OCI-LY3 (cell line): ENCODE data around the gene ZBTB7C.

Experiments
- H2AFZ ChIP-seq: fragments of 200-600, 300-600 bp; shearing (Covaris generic); 2 replicates; pipeline ENCODE4 v1.6.0; 2014; ENCODE audit warnings: antibody characterized with exemption, low read depth, low read length
- H3K27ac ChIP-seq: fragments of 200-600, 300-600 bp; sonication (generic); 2 replicates; pipeline ENCODE4 v1.5.1; 2014; ENCODE audit warnings: mild to moderate bottlenecking, low read length, moderate library complexity, mixed read lengths
- H3K27me3 ChIP-seq: fragments of 200-600, 300-600 bp; sonication (generic); 2 replicates; pipeline ENCODE4 v1.6.1; 2014; ENCODE audit warnings: low read depth, low read length, mixed read lengths
- H3K36me3 ChIP-seq: fragments of 200-600, 300-600 bp; sonication (generic); replicated peaks from 2 replicates; pipeline ENCODE3; 2014; ENCODE audit warnings: low read depth, low read length, mixed read lengths
- H3K4me1 ChIP-seq: fragments of 300-600, 200-600 bp; sonication (generic); 2 replicates; pipeline ENCODE4 v1.6.1; 2014; ENCODE audit warnings: low read length, mixed read lengths
- H3K4me2 ChIP-seq: fragments of 200-600, 300-600 bp; sonication (generic); 2 replicates; pipeline ENCODE4 v1.6.1; 2014; ENCODE audit warnings: low read length, mixed read lengths
- H3K4me3 ChIP-seq: fragments of 300-600, 200-600 bp; sonication (generic); 2 replicates; pipeline ENCODE4 v1.5.1; 2014; ENCODE audit warnings: antibody characterized with exemption, mild to moderate bottlenecking, low read length, moderate library complexity
- H3K79me2 ChIP-seq: fragments of 300-600, 200-600 bp; shearing (Covaris generic); 2 replicates; pipeline ENCODE4 v1.6.1; 2014; ENCODE audit warnings: mild to moderate bottlenecking, low read length, mixed read lengths
- H3K9ac ChIP-seq: fragments of 300-600, 200-600 bp; shearing (Covaris generic); 2 replicates; pipeline ENCODE4 v1.6.0; 2014; ENCODE audit warnings: mild to moderate bottlenecking, low read length, moderate library complexity
- H3K9me3 ChIP-seq: fragments of 200-600, 300-600 bp; shearing (Covaris generic); 2 replicates; pipeline ENCODE4 v1.6.1; 2014; ENCODE audit warnings: low read length, mixed read lengths; ENCODE audit not compliant: insufficient read depth
- H4K20me1 ChIP-seq: fragments of 200-600, 300-600 bp; sonication (generic); 2 replicates; pipeline ENCODE4 v1.6.1; 2016; ENCODE audit warnings: low read length, mixed read lengths; ENCODE audit not compliant: insufficient read depth
- EZH2phosphoT487 ChIP-seq: fragments of 200-600 bp; shearing (Covaris generic); IDR thresholded peaks from 2 replicates; pipeline ENCODE4 v1.6.1; 2018; ENCODE audit warnings: antibody characterized with exemption, mixed run types, low read depth
- TF ChIP-seq, protein P1 (sequence below): fragments of 200-600, 300-600 bp; sonication (generic); IDR thresholded peaks from 2 replicates; pipeline ENCODE4 v1.5.1; 2014; ENCODE audit warnings: antibody characterized with exemption, low read length, low read depth

Gene ZBTB7C

DNA sequence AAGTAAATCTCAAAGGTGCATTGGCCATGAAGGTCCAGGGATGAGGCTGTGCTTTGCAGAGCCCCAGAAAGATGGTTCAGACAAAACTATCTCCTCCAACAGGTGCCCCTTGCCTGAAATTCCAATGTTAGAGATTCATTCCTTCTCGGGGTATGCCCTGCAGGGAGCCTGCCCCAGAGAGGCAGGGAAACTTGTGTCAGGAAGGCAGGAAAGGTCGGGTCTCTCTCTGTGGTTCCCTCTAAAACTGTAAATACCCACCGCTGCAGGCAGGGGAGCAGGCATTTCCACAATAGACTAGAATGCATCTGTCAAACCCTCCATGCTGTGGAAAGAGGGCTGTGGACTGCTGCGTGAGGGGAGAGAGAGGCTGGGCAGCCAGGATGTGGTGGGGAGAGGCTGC is 271.0 kb downstream of the ZBTB7C start:
- Histone ChIP-seq H2AFZ (no peak overlapping the region), H4K20me1 (no peaks in the 10 kb centered on the region), H3K4me3 (no peak overlapping the region), H3K27ac (no peak overlapping the region), H3K27me3 (peaks cover 27% of the 10 kb centered on the region), H3K9ac (no peak overlapping the region), H3K9me3 (no peaks in the 10 kb centered on the region), H3K4me1 (no peaks in the 10 kb centered on the region), H3K79me2 (no peaks in the 10 kb centered on the region), H3K4me2 (no peak overlapping the region), H3K36me3 (no peaks in the 10 kb centered on the region)
- TF ChIP-seq, protein P1, sequence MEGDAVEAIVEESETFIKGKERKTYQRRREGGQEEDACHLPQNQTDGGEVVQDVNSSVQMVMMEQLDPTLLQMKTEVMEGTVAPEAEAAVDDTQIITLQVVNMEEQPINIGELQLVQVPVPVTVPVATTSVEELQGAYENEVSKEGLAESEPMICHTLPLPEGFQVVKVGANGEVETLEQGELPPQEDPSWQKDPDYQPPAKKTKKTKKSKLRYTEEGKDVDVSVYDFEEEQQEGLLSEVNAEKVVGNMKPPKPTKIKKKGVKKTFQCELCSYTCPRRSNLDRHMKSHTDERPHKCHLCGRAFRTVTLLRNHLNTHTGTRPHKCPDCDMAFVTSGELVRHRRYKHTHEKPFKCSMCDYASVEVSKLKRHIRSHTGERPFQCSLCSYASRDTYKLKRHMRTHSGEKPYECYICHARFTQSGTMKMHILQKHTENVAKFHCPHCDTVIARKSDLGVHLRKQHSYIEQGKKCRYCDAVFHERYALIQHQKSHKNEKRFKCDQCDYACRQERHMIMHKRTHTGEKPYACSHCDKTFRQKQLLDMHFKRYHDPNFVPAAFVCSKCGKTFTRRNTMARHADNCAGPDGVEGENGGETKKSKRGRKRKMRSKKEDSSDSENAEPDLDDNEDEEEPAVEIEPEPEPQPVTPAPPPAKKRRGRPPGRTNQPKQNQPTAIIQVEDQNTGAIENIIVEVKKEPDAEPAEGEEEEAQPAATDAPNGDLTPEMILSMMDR = no peak
- no peak for TF ChIP-seq EZH2phosphoT487

DNA sequence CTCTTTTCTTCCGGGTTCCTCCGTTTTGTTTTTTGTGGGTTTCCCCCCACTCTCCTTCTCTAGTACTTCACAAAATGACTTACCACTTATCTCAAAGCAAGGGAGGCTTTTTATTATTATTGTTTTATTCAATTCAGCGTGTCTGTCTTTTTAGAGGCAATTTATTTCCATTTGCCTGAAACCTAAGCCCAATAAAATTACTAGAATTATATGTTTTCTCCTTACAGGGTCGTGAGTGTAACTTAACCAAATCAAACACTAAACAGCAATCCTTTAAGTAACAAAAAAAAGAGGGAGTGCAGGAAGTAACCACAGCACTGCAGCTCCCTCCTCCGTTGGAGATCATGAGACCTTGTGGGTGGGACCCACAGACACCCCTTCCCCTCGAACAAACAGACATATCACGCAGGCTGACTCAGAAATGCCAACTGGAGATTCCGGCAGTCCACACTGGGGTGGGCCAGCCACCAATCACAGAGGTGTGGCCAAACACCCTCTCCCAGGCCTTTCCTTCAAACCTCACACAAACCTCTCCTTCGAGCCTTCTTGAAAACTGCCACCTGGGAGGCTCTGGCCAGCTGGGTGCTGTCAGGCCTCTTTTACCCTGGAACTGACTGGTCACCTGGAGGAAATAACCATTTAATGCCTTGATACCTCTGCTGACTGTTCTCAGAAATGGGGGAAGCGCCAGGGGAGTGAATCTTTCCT is 271.7 kb downstream of the ZBTB7C start:
- H3K9ac ChIP-seq = no peak overlapping the region
- H3K27me3 ChIP-seq = peaks cover 29% of the 10 kb centered on the region
- no peak overlapping the region for H2AFZ ChIP-seq
- no peak overlapping the region for H3K4me3 ChIP-seq
- H3K9me3 ChIP-seq = no peaks in the 10 kb centered on the region
- H3K4me1 ChIP-seq = no peaks in the 10 kb centered on the region
- no peaks in the 10 kb centered on the region for H4K20me1 ChIP-seq
- H3K4me2 ChIP-seq = no peak overlapping the region
- no peak for TF ChIP-seq EZH2phosphoT487
- TF ChIP-seq, protein P1 = no peak
- H3K36me3 ChIP-seq = no peaks in the 10 kb centered on the region
- no peak overlapping the region for H3K27ac ChIP-seq
- H3K79me2 ChIP-seq = no peaks in the 10 kb centered on the region

DNA sequence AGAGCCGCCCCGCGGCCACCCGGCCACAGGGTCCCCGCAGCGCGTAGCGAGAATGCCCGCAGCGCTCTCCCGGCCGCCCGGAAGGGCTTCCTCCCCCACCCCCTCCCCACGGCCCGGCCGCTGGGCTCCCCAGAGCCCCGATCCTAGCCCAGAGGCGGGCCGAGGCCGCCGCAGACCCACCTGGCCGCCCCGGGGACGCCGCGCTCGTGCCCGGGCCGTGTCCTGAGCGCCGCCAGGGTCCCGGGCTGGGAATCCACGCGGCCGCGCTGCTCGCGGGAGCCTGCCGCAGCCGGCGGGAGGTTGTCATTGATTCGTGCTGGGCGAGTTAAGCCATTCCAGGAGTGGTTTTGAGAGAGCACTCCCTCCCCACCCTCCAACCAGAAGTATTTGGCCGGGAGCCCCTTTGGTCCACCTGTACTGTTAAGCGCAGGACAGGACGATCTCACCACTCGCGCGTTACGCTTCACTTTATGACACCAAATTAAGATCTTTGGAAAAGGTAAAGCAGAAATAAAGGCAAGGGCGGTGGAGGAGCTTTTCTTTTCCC is 272.3 kb downstream of the ZBTB7C start:
- no peaks in the 10 kb centered on the region for H3K9me3 ChIP-seq
- H3K79me2 ChIP-seq = no peaks in the 10 kb centered on the region
- H3K4me1 ChIP-seq = no peaks in the 10 kb centered on the region
- H3K4me2 ChIP-seq = no peak overlapping the region
- H2AFZ ChIP-seq = no peak overlapping the region
- H3K9ac ChIP-seq = no peak overlapping the region
- peaks cover 35% of the 10 kb centered on the region for H3K27me3 ChIP-seq
- H4K20me1 ChIP-seq = no peaks in the 10 kb centered on the region
- no peaks in the 10 kb centered on the region for H3K36me3 ChIP-seq
- H3K4me3 ChIP-seq = no peak overlapping the region
- no peak for TF ChIP-seq EZH2phosphoT487
- TF ChIP-seq, protein P1 = no peak
- no peak overlapping the region for H3K27ac ChIP-seq

DNA sequence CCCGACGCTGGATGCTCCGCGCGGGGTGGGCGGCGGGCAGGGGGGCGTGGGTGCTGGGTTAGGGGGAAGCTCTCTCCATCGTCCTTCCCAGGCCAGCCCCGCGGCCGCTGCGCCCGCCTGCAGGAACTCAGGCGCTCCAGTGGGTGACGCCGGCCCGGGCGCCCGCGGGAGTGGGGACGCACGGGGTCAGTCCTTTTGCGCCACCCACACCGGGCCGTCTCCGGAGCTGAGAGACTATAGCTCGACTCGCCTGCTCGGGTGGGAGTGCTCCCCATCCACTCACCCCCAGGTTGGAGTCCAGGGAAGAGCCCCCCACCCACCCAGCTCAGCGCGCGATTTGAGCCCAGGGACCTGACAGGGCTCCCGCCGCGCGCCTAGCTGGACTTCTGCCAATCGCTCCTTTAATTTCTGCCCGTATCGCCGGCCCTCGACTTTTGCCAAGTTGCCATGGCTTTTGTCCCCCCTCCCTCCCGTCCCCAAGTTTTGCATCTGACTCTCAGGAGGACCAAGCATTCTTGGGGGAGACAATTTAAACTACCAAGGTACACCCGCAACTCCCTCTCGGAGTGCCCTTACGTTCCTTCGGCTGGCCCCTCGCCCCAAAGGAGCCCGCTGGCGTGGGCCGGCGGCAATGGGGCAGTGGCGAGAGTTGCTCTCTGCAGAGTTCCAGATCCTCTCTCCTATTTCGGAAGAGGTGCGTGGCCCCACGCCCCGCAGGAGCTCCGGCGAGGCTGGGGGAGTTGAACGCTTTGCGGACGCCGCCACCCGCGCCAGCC is 272.9 kb downstream of the ZBTB7C start:
- Histone ChIP-seq H3K27me3 (peaks cover 42% of the 10 kb centered on the region), H2AFZ (no peak overlapping the region), H4K20me1 (no peaks in the 10 kb centered on the region), H3K4me2 (no peak overlapping the region), H3K4me1 (no peaks in the 10 kb centered on the region), H3K9me3 (no peaks in the 10 kb centered on the region), H3K9ac (no peak overlapping the region), H3K36me3 (no peaks in the 10 kb centered on the region), H3K79me2 (no peaks in the 10 kb centered on the region), H3K4me3 (no peak overlapping the region), H3K27ac (no peak overlapping the region)
- no peak for TF ChIP-seq EZH2phosphoT487
- TF ChIP-seq, protein P1 = no peak
